ENCODE results near the gene MYRF.

- no peak for TF ChIP-seq CTCF (IDR thresholded peaks at IDR 0.05; ENCODE audit: insufficient read depth, low read depth, low read length)
- TF ChIP-seq EZH2 (IDR thresholded peaks at IDR 0.05; ENCODE audit: insufficient read depth, low read length): no peak
These were observed 12.5 kb upstream of the MYRF start for GRCh38 chr11:61739966-61740365.
